GM18868 (cell line): Measurements from ENCODE around the gene RAD1.

Experiments used
- ATAC-seq: cut with Tn5 transposase; IDR thresholded peaks from one replicate; pipeline ENCODE4 v1.9.1; 2021; ENCODE audit warnings: mild to moderate bottlenecking, moderate library complexity; ENCODE audit not compliant: unreplicated experiment

Gene RAD1

GRCh38 chr5:34866989-34867471 is 48.3 kb downstream of the RAD1 start:
- ATAC-seq = no peak

GRCh38 chr5:34865091-34865490 is 50.2 kb downstream of the RAD1 start:
- ATAC-seq = no peak

GRCh38 chr5:34863946-34864345 is 51.4 kb downstream of the RAD1 start:
- ATAC-seq = no peak

- no peak for ATAC-seq
Observed at GRCh38 chr5:34859253-34859652, 56.1 kb downstream of the RAD1 start.

- no peak for ATAC-seq
Observed at GRCh38 chr5:34858790-34859189, 56.5 kb downstream of the RAD1 start.

- ATAC-seq = no peak
Observed at GRCh38 chr5:34857894-34858293, 57.4 kb downstream of the RAD1 start.

- ATAC-seq = no peak
Observed at GRCh38 chr5:34857161-34857560, 58.1 kb downstream of the RAD1 start.
